ENCODE results near the gene SPINT2.

DNA sequence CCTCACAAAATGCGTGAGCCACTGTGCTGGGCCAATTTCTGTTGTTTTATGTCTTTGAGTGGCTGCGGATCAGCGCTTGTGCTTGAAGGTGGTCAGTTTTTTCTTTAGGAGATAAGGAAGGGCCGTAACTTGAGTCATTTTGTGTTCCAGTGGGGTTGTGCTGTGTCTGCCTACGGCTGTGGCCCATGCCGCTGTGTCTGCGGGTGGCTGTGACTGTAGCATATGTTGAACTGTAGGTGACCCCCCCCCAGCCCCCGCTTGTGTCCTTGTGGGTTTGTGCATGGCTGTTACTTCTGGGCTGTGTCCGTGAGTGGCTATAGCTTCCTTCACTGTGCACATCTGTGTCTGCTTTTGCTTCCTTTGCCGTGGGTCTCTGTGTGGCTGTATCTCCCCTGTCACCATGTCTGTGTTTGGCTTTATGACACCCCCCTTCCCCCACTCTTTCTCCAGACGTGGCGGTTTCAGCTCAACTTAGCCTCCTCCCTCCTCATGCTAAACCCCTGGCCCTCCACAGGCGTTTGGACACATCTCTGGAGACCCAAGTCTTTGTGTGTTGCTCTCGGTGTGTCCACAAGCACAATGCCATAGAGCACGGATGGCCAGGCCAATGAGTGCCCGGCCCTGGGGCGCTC is 8.9 kb upstream of the SPINT2 start:
- TF ChIP-seq POLR2A (IDR thresholded peaks at IDR 0.05; ENCODE audit: low read length) = no peak
- TF ChIP-seq GATA1 (IDR thresholded peaks at IDR 0.05; ENCODE audit: low read depth, low read length) = no peak

Measured in erythroblast (primary cell).